ENCODE measurements around the gene TRIM44. TPM values are rescaled to one million over a fixed set of nuclear protein-coding genes. Genes with fewer than 3 reads are reported as not detected.
"Not testable (repeated sequence)": the region's sequence is repeated elsewhere in the genome, so short reads cannot be mapped to it uniquely, and the experiment has no call there.

The TRIM44 gene
- total RNA-seq, 1 donor from 2014 or later, result 15.5 TPM

DNA sequence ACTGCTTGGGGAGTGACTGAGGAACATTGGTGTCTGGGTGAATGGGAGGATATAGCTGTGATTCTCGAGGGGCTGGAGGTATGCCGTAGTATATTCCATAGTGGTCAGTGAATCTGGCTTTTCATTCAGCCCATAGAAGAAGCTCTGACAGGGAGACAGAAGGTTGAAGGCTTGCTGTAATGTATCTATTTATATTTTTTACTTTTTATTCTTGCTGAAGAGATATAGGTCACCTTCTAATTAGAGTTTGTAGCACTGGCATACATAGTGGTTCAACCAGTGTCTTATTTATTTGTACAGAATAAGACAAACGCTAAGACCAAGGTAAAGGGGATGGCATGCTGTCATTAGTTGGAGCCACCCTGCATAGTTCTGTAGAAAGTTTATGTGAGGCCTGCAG lies 10.0 kb downstream of the TRIM44 start:
- no peak for DNase-seq

DNA sequence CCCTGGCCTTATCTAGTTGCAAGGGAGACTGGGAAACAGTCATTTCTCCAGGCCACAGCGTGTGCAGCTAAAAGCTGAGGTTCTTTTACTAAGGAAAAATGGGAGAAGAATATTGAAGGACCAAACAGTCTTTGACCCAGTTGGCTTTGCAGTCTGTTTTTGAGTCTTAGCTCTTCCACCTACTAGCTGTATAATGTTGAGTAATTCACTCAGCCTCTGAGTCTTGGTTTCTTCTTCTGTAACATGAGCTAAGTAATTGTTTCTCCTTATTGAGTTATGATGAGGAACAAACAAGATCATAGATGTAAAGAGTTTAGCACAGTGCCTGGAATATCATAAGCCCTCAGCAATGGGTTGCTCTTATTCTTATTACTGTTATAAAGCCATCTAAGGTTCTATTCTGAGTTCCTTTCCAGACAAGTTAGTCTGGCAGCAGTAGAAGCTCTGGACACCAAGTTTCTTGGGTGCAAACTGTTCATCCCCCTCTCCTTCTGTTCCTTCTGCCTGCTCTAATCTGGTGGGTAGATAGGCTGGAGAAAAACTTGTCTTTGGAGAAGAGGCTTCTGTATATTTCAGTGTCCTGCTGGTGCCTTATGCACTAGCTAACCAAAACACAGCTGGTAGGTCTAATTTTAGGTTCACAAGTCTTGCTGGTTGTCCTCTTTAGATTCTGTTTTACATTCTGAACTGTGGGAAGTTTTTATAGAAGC lies 13.5 kb downstream of the TRIM44 start:
- peak; percentile 49 for DNase-seq

DNA sequence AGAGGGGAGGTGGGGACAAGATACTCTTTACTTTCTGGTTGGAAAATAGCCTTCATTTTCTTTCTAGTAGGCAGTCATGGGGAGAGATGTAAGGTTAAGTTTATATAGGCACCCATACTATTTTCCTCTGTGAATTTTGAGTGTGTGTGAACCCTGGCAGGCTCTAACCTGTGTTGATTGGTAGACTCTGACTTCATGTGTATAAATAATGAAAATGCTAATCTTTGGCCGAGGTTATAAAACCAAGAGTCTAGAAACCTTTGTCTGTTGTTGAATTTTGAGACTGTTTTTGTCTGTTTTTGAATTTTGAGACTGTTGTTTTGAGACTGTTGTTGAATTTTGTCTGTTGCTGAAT lies 14.0 kb downstream of the TRIM44 start:
- DNase-seq, result no peak

DNA sequence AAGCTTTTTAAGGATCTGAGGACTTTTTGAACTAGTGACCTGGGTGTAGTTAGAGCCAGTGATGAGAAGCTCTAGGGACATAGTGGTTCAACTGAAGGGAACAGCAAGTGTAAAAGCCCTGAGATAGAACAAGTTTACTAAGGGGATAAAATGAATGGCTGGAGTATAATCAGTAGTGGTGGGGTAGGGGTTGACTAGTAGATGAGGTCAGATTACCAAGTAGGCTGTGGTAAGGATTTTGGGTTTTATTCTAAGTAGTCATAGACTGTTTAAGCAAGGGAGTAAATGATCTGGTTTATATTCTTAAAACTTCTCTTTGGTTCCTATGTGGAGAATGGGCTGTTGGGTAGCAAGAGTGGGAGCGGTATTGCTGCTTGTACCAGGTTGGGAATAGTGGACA lies 15.3 kb downstream of the TRIM44 start:
- DNase-seq, result no peak

- no peak for DNase-seq
Observed at GRCh38 chr11:35678471-35678870, 15.9 kb downstream of the TRIM44 start.

- no peak for DNase-seq
Observed at GRCh38 chr11:35678975-35679374, 16.4 kb downstream of the TRIM44 start.

- no peak for DNase-seq
Observed at GRCh38 chr11:35680506-35680905, 17.9 kb downstream of the TRIM44 start.

DNA sequence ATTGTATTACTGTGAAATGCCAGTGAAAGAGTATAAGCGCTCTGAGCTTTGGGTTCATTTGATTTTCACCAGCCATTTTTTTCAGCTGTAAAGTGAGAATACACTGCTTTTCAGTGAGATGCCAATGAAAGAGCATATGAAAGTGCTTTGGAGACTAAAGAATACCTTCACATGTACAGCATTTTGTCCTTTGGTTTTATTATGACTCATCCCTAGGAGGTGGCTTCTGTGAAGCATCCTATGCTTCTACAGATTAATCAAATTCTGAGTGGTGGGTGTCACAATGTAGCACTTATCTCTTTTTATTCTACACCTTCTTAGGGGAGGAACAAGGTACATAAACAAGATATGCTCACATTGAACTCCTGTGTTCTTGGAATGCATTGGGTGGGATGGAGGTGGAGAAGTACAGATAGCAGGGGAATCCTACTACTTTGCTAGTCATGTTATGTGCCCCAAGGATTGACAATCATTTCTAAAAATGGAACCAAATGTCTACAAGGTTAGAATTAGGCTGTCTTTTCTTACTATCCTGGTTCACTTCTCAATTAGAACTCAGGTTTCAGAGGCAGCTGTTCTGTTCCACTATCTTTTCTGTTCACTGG lies 18.7 kb downstream of the TRIM44 start:
- DNase-seq, result no peak

DNA sequence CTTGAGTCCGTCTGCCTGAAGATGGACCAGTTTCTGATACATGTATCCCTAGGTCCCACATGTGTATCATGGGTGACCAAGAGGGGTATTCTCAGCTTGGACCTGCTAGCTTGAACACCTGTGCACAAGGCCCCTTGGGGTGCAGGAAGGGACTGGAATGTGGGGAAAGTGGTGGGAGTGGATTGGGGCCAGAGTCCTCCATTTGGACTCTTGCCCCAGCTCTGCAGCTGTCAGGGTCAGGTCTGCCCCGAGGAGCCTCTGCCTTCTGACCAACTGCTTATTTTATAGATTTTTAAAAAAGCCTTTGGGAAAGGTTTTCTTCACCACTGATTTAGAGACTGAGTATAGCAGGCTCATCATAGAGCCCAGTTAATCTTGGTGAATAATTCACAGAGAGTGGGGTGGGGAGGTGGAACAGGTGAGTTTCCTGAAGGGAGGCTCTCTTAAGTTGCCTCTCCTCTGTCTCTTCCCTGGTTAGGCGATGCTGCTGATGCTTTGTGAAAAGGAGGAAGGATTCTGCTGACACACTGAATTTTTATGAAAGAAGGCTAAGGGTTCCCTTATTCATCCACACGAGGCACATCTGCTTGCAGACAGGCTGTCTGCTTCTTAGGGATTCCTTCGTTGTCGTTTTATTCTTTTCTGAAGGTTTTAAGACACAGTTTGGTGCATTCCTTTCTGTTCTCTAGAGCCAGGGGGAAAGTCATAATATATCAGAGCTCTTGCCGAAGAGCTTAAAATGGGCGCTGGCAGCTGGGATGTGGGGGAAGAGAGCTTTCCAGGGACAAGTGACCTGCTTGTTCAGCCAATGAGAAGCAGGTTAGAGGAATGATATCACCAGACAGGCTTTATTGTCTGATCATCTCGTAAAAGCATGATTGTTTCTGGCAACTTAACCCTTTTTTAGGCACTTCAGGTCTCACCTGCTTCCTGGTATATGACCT lies 19.9 kb downstream of the TRIM44 start:
- DNase-seq, result peak; percentile 72

GRCh38 chr11:35683728-35684339 lies 21.3 kb downstream of the TRIM44 start:
- DNase-seq, result no peak

DNA sequence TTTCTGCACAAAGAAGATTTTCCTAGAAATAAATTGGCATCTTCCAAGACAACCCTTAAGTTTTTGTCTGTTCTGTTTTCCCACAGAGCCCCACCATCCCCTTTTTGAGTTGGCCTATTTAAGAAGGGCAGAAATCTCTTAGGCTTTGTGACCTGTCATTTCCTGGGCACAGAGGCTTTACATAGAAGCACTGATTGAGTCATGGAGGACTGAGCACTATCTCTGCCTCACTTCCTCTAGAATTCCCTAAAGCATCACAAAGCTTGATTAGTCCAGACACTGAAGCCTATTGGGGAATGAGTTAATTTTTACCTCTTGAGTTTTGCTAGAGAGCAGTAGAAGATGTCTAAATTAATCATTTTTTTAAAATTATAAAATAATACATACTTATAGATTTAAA lies 25.4 kb downstream of the TRIM44 start:
- no peak for DNase-seq

DNA sequence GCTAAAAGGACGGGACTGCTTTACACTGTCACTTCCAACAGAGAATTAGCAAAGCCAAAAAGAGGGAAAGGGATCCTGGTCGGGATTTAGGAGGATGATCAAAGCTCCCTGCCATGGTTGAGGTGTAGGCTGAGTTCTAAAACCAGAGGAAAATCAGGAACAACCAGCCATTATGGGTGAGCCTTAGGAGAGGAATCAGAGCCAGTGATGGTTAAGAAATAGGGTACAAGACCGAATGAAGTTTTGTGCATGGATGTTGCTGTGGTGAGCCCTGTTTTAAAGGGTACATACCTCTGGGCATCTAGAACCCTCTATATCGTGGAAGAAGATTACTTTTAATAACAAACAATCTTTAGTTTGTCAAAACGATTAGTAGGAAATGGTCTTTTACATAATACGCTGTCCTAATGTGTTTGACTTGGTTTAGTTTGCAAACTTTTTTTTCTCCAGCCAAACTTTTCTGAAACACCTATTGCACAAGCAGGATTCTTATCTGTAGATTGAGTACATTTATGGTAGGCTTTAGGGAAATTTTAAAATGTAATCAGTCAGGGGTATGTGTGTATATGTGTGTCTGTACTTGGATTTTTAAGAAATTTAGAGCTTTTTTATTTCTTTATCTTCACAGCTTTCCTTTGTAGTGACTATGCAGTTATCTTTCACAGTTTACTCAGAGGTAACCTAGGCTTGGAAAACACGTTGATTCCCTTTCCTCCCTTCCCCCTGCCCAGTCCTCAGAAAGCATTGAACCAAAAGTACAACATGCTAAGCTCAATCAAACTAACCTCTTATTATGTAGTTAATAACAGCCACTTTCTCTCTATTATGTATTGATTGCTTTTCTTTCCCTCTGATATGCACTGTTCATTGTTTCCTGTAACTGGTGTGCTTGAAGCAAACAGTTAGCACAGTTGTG lies 26.8 kb downstream of the TRIM44 start:
- DNase-seq, result no peak

DNA sequence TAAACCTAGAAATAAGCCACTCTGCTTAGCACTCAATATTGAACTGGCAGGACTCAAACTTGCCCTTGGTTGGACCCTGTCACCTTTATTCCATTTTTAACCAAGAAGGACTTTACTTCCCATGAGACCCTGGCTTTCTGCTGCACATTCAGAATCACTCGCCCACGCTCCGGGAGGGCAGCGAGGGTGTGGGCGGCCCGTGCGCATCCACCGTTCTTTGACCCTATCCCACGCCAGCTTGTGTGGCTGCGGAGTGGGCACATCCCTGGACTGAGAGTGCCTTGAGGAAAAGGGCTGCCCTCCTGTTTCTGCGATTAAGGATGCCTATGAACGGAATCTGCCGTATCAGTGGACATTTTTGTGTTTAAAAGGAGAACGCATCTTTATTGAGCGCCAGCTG lies 39.6 kb downstream of the TRIM44 start:
- DNase-seq, result no peak

DNA sequence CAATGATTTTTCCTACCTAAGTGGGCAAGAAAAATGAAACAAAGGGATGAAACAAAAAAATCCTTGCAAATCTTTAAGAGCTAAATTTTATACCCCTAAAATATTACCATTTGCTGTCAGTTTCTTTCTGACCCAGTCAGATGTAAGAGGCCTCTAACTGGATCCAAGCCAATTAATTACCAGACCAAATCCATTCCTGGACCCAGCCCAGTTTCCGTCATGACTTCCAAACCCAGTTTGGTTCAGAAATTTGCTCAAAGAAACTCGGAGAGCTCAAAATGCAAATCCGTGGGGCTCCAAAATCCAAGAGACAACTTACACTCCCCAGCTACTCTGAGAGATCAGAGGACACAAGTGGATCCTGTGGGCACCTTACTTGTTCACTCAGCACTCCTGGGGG lies 46.8 kb downstream of the TRIM44 start:
- DNase-seq, result no peak

GRCh38 chr11:35711173-35711910 lies 48.8 kb downstream of the TRIM44 start:
- no peak for DNase-seq

GRCh38 chr11:35711924-35712323 lies 49.3 kb downstream of the TRIM44 start:
- DNase-seq, result no peak

DNA sequence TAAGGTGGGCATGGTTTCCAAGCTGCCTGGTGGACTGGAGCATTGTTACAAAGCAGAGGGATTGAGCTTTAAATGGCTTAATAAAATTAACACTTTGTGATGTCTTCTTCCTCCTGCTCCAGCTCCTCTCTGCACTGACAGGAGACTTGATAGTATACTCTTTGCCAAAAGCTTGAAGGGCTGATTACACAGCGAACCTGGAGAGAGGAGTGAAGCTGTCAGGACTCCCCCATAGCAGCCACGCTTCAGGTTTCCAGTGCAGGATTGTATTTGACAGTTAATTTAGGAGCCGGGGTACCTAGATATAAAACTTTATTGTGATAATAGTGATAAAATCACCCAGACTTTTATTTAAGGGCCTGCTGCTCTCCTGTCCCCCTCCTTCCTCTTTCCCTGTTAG lies 50.0 kb downstream of the TRIM44 start:
- DNase-seq, result no peak

DNA sequence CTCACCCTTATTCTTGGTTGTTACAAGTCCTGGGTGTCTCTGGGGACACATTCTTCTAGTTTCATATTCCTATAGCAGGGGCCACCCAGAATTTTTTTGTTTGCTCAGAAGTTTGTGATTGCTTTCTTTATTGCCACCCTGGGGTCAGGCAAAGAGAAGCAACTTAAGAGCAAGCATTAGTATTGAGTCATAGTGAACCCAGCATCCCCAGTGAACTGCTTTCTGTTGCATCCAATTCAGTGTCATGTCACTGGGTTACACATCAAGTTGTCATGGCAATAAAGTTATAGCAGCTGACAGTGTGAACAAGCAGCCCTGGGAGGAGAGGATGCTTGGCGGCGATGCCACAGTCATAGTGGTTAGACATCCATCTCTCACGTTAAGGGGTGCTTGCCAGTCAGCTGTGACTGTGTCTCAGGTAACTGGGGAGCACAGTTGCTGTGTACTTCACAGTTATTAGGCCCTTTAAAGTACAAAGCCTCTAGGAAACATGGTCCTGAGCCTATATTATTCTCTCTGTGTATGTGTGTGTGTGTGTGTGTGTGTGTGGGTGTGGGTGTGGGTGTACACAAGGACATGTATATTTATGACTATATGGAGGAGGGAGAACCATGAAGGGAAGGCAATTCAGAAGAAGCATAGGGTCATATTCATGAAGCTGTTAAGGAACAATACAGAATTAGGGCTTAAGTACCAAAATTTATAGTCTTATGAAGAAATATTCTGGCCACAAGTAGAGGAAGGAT lies 52.5 kb downstream of the TRIM44 start:
- no peak for DNase-seq

GRCh38 chr11:35715677-35716076 lies 53.1 kb downstream of the TRIM44 start:
- not testable (repeated sequence) for DNase-seq

GRCh38 chr11:35717043-35717442 lies 54.5 kb downstream of the TRIM44 start:
- no peak for DNase-seq

Data from tongue (tissue), 2 donors.